Caki2 (cell line): ENCODE measurements around the gene C1QL1. TPM values are rescaled to one million over a fixed set of nuclear protein-coding genes. Genes with fewer than 3 reads are reported as not detected.

ENCODE experiments used
- DNase-seq: peaks from one replicate; pipeline ENCODE4 v3.0.0-alpha.2; 2015; ENCODE audit warnings: low read depth
- in situ Hi-C: cut with HindIII; loops from 2 replicates; pipeline ENCODE4 v1.10.0; 2016; ENCODE audit warnings: low sequenced_read_pairs, low pct_unique_long_range_greater_than_20kb, mixed read lengths
- total RNA-seq: library from RNA; depleted of rRNA; stranded (reverse); fragments of >200 nt; shearing (Covaris generic); gene quantifications from 2 replicates; pipeline ENCODE4 v1.2.3, GENCODE V29; 2014; ENCODE audit warnings: low replicate concordance

C1QL1 gene
- total RNA-seq, 1 experiment from 2014 or later, result 12.5 TPM

DNA sequence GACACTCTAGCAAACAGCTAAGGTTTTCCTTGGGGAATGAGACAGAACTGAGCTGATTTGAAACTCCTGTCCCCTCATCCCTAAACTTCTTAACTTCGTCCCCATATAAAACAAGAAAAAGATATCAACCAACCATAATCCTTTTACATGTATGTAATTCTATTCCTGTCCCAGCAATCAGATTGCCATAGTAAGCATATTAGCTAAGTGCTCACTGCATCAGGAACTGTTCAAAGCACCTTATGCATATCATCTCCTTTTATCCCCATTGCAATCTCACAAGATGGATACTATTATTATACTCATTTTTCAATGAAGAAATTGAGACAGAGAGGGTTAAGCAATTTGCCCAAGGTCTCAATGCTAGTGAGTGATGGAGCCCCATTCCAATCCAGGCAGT is 27.3 kb downstream of the C1QL1 start:
- in situ Hi-C loops, result no loop called here
- no peak for DNase-seq

GRCh38 chr17:44940317-44940716 is 27.8 kb downstream of the C1QL1 start:
- in situ Hi-C loops, result no loop called here

GRCh38 chr17:44935116-44935515 is 33.0 kb downstream of the C1QL1 start:
- no peak for DNase-seq
- in situ Hi-C loops, result no loop called here

More at GRCh38 chr17:44940317-44940716, 27.8 kb downstream of the C1QL1 start:
- DNase-seq, result no peak

DNA sequence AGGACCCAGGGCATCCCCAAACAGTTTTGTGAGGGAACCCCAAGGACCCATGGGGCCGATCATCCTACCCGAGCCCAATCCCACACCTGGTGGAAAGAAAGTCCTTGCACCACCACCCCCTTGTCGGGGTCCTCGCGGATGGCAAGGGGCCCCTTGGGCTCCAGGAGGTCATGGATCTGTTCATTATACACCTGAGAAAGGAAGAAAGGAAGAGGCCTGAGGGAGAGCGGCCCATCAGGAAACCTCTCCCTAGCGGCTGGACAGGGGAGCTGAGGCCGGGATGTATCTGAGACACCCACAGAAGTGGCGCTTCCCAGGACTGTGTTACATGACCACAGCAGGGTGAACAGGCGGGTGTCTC is 33.4 kb downstream of the C1QL1 start:
- DNase-seq, result no peak
- in situ Hi-C loops, result no loop called here

GRCh38 chr17:44933824-44934744 is 34.0 kb downstream of the C1QL1 start:
- DNase-seq, result no peak
- in situ Hi-C loops, result no loop called here

DNA sequence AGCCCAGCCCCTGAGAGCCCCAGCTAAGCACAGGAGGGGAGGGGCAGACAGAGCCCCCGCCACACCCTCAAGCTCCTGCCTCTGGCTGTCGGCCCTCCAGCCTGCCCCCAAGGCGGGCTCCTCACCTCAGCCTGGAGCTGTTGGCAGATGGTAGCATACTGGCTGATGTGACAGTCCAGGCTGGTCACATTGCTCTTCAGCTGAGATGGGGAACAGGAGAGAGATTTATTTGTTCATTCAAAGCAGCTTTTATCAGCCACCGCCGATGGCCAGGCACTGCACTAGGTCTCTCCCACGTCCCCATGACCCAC is 35.4 kb downstream of the C1QL1 start:
- in situ Hi-C loops, result no loop called here
- DNase-seq, result no peak

DNA sequence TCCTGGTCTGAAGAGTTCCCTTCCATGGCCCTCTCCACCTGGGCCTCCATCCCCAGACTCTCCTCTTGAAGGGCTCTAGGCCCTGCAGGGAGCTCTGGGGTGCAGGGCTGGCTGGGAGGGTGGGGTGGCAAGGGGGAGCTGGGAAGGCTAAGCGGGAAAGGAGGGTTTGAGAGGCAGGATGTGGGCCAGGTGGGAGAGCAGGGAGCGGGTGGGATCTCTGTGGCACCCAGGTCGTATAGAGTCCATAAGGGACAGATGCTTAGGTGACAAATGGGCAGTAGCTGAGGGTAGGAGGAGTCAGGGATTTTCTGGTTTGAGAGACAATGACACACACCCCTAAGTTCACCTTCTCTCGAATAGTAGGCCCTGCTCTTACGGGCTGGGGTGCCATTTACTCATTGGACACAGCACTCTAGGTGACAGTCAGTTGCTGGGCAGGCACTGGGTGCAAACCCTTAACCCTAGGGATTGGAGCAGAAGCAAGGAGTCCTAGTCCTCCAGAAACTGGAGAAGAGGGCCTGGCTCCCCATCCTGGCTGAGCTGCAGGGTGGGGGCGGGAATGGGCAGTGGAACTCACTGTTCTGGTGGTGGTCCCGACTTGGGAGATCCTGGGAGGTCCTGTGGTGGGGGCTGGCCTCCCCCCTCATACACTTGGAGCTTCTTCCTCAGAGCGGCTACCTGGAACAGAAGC is 35.9 kb downstream of the C1QL1 start:
- in situ Hi-C loops, result no loop called here
- no peak for DNase-seq

DNA sequence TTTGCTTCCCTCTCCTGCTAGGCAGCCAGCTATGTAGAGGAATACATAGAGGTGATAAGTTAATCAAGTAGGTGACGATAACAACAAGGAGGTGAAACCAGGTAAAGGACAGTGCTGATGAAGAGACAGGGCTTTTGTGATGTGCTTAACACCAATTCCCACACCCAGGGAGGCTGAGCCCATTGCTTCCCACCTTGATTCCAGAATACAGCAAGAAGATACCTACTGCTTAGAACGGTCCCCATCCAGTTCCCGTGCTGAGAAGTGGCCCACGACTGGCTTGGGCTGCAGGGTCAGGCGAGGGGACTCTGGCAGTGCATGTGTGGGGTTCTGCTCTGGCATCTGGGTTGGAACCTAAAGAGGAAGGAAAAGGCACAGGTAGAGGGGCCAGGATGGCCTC is 36.7 kb downstream of the C1QL1 start:
- no peak for DNase-seq
- in situ Hi-C loops, result no loop called here

- in situ Hi-C loops, result no loop called here
Observed at GRCh38 chr17:44930667-44931066, 37.4 kb downstream of the C1QL1 start.

GRCh38 chr17:44928950-44929720 is 39.0 kb downstream of the C1QL1 start:
- in situ Hi-C loops, result no loop called here

More at GRCh38 chr17:44930667-44931066, 37.4 kb downstream of the C1QL1 start:
- no peak for DNase-seq

DNA sequence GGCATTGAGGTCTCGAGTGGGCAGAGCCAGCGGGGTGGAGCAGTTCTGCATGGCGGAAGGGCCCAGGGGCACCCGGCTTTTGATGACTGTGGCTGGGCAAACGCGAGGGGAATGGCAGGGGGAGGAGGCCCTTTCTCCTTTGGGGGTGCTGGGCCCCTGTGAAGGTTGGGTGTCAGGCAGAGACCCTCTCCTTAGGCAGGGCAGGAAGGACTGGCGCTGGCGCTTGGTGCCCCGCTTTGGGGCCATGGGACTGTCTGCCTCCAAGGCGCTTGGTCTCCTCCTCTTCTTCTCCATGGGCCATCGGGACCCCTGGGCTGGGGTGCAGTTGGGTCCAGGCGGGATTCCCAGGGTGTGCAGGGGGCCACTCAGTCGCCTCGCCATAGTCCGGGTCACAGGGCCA is 40.0 kb downstream of the C1QL1 start:
- in situ Hi-C loops, result no loop called here
- DNase-seq, result no peak

More at GRCh38 chr17:44928950-44929720, 39.0 kb downstream of the C1QL1 start:
- DNase-seq, result no peak

- in situ Hi-C loops, result no loop called here
Observed at GRCh38 chr17:44927696-44928095, 40.4 kb downstream of the C1QL1 start.

GRCh38 chr17:44926821-44927525 is 41.1 kb downstream of the C1QL1 start:
- in situ Hi-C loops, result no loop called here
- DNase-seq, result no peak

More at GRCh38 chr17:44927696-44928095, 40.4 kb downstream of the C1QL1 start:
- DNase-seq, result no peak

DNA sequence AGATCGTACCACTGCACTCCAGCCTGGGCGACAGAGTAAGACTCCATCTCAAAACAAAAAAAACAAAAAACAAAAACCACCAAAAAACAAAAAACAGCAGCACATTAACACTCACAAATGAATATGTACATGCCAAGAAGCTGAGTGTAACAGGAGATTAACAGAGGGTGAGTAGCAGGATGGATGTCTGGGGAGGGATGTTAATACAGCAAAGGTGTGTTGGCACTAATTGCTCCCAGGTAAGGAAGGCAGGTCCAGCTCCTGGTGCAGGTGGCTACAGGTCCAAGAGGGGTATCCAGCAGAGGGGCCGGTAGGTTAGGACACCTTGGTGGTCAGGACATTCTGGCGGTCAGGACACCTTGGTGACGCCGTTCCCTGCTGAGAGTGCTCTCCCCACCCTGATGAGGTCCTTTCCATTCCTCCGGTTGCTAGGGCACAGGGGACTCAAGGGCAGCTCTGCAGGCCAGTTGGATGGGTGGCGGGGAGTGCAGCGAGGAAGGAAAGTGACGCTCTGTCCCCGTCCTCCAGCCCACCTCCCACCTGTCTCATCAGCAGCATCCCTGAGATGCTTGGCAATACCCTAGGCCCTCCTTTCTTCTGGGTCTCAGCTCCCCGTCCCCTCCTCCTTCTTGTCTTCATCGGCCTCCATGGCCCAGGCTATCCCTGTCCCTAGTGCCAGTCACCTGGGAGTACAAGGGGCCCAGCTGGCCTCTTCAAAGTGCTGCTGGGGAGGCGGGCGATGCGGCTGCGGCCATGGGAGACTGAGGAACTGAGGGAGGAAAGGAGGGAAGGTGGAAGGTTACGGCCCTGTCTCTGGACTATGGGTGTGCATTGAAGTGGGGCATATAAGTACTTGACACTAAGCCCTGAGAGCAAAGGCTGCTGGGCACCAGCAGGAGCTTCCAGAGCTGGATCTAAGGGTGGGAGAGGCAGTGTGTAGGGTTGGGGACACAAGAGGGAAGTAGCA is 42.1 kb downstream of the C1QL1 start:
- in situ Hi-C loops, result no loop called here
- DNase-seq, result no peak

- DNase-seq, result no peak
- in situ Hi-C loops, result no loop called here
Observed at GRCh38 chr17:44924107-44924544, 44.0 kb downstream of the C1QL1 start.

- in situ Hi-C loops, result no loop called here
- no peak for DNase-seq
Observed at GRCh38 chr17:44922746-44923470, 45.2 kb downstream of the C1QL1 start.

DNA sequence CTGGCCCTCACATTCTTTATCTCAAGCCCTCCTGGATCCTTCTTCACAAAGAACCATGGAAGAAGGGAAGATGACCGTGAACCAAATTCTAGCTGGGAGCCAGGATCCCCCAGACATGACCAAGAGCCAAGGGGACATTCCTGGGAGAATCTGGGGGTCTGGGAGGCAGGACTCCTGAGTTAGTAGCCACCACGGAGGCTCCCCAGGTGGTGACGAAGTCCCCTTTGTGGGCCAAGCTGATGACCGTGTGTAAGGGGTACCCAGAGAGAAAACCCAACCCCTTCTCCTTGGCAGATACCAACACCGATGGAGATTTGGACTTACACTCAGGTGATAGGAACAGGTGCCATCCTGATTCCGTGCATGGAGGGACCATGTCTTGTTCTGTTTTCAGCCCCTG is 46.0 kb downstream of the C1QL1 start:
- in situ Hi-C loops, result no loop called here
- no peak for DNase-seq
